SJCRH30 (cell line): ENCODE results near the gene ESYT2. TPM values are rescaled to one million over a fixed set of nuclear protein-coding genes. Genes with fewer than 3 reads are reported as not detected.

Source experiments
- DNase-seq, 2 experiments: peaks; one replicate each; pipeline ENCODE4 v3.0.0-alpha.2; 2015 to 2020
- H3K27ac ChIP-seq: fragments of 250-450 bp; sonication (Bioruptor Pico); 2 replicates; pipeline ENCODE4 v1.5.1; 2020; ENCODE audit warnings: mild to moderate bottlenecking, moderate library complexity
- H3K27me3 ChIP-seq: fragments of 250-450 bp; sonication (Bioruptor Pico); 2 replicates; pipeline ENCODE4 v1.5.1; 2020; ENCODE audit warnings: mild to moderate bottlenecking, moderate library complexity
- H3K36me3 ChIP-seq: fragments of 250-450 bp; sonication (Bioruptor Pico); 2 replicates; pipeline ENCODE4 v1.5.1; 2020; ENCODE audit warnings: mild to moderate bottlenecking, moderate library complexity
- H3K4me1 ChIP-seq: fragments of 250-450 bp; sonication (Bioruptor Pico); 2 replicates; pipeline ENCODE4 v1.5.1; 2020; ENCODE audit warnings: mild to moderate bottlenecking, moderate library complexity
- H3K4me3 ChIP-seq: fragments of 250-450 bp; sonication (Bioruptor Pico); 2 replicates; pipeline ENCODE4 v1.5.1; 2020; ENCODE audit warnings: mild to moderate bottlenecking, moderate library complexity
- H3K9me3 ChIP-seq: fragments of 250-450 bp; sonication (Bioruptor Pico); replicated peaks from 2 replicates; pipeline ENCODE4 v1.5.1; 2020; ENCODE audit warnings: mild to moderate bottlenecking, moderate library complexity
- total RNA-seq: library from RNA; depleted of rRNA; stranded (reverse); fragments of >200 nt; shearing (Covaris generic); gene quantifications from 2 replicates; pipeline ENCODE4 v1.2.3, GENCODE V29; 2014; rRNA removed

Gene ESYT2
- total RNA-seq, 1 experiment from 2014 or later: 55.2 TPM

- Histone ChIP-seq H3K4me1 (no peaks in the 10 kb centered on the region), H3K27me3 (no peaks in the 10 kb centered on the region), H3K27ac (no peak overlapping the region), H3K4me3 (no peak overlapping the region), H3K36me3 (peaks cover 85% of the 10 kb centered on the region), H3K9me3 (no peaks in the 10 kb centered on the region)
- DNase-seq: peak; percentile 40 to 66
Measured at GRCh38 chr7:158695726-158696452, 133.4 kb downstream of the ESYT2 start.

DNA sequence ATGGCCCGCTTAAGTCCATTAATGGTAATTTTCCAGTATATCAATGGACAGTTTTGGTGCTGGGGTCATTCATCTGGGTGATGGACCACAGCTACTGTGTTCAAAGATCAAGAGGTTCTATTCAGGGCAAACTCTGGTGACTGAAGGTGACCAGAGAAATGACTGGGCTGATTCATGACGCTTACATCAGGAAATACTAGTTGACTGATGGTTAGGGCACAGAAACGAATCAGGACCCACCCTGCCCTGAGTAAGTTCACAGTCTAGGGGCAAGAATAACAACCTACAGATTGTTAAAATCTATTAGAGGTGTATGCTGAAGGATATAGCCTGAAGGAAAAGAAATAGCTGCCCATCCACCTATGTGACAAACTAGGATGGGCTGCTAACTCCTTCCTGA is 134.3 kb downstream of the ESYT2 start:
- DNase-seq: no peak
- Histone ChIP-seq H3K27ac (no peak overlapping the region), H3K9me3 (no peaks in the 10 kb centered on the region), H3K36me3 (peaks cover 85% of the 10 kb centered on the region), H3K4me1 (no peaks in the 10 kb centered on the region), H3K27me3 (no peaks in the 10 kb centered on the region), H3K4me3 (no peak overlapping the region)

DNA sequence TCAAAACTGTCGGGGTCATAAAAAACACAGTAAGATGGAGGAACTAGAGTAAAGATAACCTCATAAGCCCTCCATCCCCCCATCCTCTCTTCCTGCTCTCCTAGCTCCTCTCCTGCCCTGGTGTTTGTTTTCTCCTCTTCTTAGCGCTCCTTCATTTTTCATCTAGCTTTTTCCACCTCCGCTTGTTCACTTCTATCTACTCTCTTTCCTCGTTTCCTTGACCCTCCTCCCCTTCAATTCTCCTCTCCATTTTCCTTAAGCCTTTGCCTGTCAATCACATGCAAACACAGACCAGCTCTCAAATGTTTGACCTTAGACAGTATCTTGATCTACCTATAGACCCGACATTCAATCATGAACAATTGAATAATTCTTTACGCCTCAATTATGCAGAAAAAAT is 134.7 kb downstream of the ESYT2 start:
- H3K36me3 ChIP-seq: peaks cover 85% of the 10 kb centered on the region
- H3K4me1 ChIP-seq: no peaks in the 10 kb centered on the region
- DNase-seq: no peak
- no peaks in the 10 kb centered on the region for H3K27me3 ChIP-seq
- no peak overlapping the region for H3K27ac ChIP-seq
- no peak overlapping the region for H3K4me3 ChIP-seq
- H3K9me3 ChIP-seq: no peaks in the 10 kb centered on the region

- no peaks in the 10 kb centered on the region for H3K27me3 ChIP-seq
- peaks cover 88% of the 10 kb centered on the region for H3K36me3 ChIP-seq
- no peak overlapping the region for H3K27ac ChIP-seq
- no peaks in the 10 kb centered on the region for H3K9me3 ChIP-seq
- DNase-seq: no peak
- no peak overlapping the region for H3K4me3 ChIP-seq
- no peaks in the 10 kb centered on the region for H3K4me1 ChIP-seq
Measured at GRCh38 chr7:158689488-158689887, 139.8 kb downstream of the ESYT2 start.

GRCh38 chr7:158687406-158687805 is 141.9 kb downstream of the ESYT2 start:
- DNase-seq: no peak
- H3K9me3 ChIP-seq: no peaks in the 10 kb centered on the region
- no peak overlapping the region for H3K27ac ChIP-seq
- H3K27me3 ChIP-seq: no peaks in the 10 kb centered on the region
- H3K4me3 ChIP-seq: no peak overlapping the region
- no peaks in the 10 kb centered on the region for H3K4me1 ChIP-seq
- peaks cover 97% of the 10 kb centered on the region for H3K36me3 ChIP-seq

GRCh38 chr7:158685693-158686092 is 143.6 kb downstream of the ESYT2 start:
- peaks cover 97% of the 10 kb centered on the region for H3K36me3 ChIP-seq
- no peaks in the 10 kb centered on the region for H3K4me1 ChIP-seq
- H3K27ac ChIP-seq: no peak overlapping the region
- H3K4me3 ChIP-seq: no peak overlapping the region
- no peak for DNase-seq
- no peaks in the 10 kb centered on the region for H3K9me3 ChIP-seq
- no peaks in the 10 kb centered on the region for H3K27me3 ChIP-seq

- Histone ChIP-seq H3K4me1 (no peaks in the 10 kb centered on the region), H3K4me3 (no peak overlapping the region), H3K9me3 (no peaks in the 10 kb centered on the region), H3K27ac (no peak overlapping the region), H3K27me3 (no peaks in the 10 kb centered on the region), H3K36me3 (peaks cover 97% of the 10 kb centered on the region)
- DNase-seq: no peak
Measured at GRCh38 chr7:158684329-158684728, 145.0 kb downstream of the ESYT2 start.

- no peaks in the 10 kb centered on the region for H3K4me1 ChIP-seq
- no peak for DNase-seq
Measured at GRCh38 chr7:158683541-158683940, 145.8 kb downstream of the ESYT2 start.

DNA sequence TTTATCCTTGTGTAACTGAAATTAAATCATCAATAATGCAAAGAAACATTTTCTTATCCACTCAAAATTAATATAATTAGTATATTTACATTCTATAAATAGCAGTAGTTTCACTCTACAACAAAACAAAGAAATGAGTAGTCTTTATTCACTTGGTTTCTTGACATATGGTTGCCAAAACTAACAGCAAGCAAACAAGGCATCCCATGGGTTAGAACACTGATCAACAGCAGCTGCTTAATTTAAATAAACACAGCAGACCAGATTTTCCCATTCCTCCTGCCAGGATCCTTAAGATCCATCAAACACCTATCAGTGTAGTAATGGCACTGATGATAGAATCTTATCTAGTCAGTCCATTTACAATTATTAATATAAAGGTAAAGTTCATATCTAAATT is 146.9 kb downstream of the ESYT2 start:
- H3K36me3 ChIP-seq: peaks cover 88% of the 10 kb centered on the region
- no peak overlapping the region for H3K27ac ChIP-seq
- DNase-seq: no peak
- no peaks in the 10 kb centered on the region for H3K4me1 ChIP-seq
- no peaks in the 10 kb centered on the region for H3K9me3 ChIP-seq
- H3K4me3 ChIP-seq: no peak overlapping the region
- no peaks in the 10 kb centered on the region for H3K27me3 ChIP-seq

More at GRCh38 chr7:158683541-158683940, 145.8 kb downstream of the ESYT2 start:
- Histone ChIP-seq H3K27ac (no peak overlapping the region), H3K36me3 (peaks cover 96% of the 10 kb centered on the region), H3K9me3 (no peaks in the 10 kb centered on the region), H3K27me3 (no peaks in the 10 kb centered on the region), H3K4me3 (no peak overlapping the region)

Other genes starting within 250 kb of the ESYT2 start
- 3.8 and 6.0 TPM in 2 replicates for gene PTPRN2, start 241.7 kb downstream of the ESYT2 start, total RNA-seq
- gene NCAPG2, start 124.7 kb downstream of the ESYT2 start, total RNA-seq: 77.4 and 91.9 TPM in 2 replicates
- gene DYNC2I1, start 27.0 kb upstream of the ESYT2 start, total RNA-seq: 4.4 and 5.4 TPM in 2 replicates